Epidermal melanocyte (primary cell): ENCODE measurements around the gene DNAJC22.
A peak's percentile ranks its signal among the peaks of the same experiment; 100 is the strongest.
"Not testable (repeated sequence)": the region's sequence is repeated elsewhere in the genome, so short reads cannot be mapped to it uniquely, and the experiment has no call there.

Source experiments
- DNase-seq: peaks from one replicate; pipeline ENCODE4 v3.0.0; 2011; ENCODE audit warnings: low spot score; ENCODE audit not compliant: insufficient read length

DNAJC22 gene

DNA sequence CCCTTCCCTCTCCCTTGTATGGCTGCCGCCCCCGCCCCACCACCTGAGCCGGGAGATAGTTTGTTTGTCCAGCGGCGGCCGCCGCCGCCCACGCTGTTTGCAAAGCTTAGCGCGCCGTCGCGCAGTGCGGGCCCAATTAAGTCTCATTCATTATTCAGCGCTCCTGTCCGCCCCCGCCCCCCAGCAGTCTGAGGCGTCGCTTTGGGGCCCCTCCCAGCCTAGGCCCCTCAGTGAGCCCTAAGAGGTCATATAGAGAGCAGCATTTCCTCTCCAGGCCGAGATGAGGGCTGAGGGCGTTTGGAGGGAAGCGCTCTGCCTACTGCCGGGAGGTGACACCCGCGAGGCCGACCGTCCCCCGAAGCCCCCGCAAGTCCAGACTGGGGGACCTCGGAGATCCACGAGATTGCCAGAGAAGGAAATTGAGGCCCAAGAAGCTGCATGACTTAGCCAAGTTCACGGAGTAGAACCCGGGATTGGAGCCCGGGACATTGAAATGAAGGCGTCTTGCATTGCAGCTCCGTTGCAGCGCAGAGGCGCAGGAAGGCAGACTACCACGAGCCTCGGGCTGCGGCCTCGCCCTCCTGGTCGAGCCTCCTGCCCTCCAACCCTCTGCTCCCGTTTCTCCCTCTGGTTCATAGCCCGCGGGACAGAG is at the start of gene DNAJC22:
DNAJC22 (plus strand) TSS at position 230 of the 652 bp plus-strand sequence. CDS start 1,985 bp downstream, outside the sequence.
- no peak for DNase-seq

DNA sequence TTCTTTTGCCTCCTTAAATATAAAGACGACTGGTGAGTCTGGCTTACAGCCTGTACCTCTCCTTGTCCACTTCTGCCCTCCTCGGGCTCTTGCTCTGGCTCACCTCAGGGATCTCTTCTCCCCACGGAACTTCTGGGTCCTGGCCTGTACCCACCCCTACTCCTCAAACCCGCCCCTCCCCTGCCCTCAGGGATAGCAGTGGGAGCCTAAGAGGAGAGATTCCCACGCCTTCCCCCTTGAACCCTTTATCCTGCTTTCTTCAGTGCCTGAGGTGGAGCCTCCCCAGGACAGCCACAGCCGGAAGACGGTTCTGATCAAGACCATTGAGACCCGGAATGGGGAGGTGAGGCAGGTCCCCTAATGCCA is 49.0 kb upstream of the DNAJC22 start:
- no peak for DNase-seq

DNA sequence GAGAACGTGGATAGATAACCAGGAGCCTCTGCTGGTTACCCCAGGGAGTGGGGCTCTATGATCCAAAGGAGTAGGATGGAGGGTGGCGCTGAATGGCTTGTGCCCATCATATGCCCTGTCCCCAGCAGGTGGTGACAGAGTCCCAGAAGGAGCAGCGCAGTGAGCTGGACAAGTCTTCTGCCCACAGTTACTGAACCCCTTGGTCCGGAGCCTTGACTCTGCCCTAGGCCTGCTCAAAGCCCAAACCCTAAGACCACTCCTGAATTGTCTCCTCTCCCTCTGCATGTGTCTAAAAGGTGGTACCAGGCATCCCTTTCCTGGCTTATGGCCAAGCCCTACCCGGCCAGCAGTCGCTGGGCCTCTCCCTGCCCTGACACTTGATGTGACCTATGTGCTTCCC is 48.5 kb upstream of the DNAJC22 start:
- DNase-seq = no peak

GRCh38 chr12:49301760-49302159 is 44.9 kb upstream of the DNAJC22 start:
- DNase-seq = no peak

GRCh38 chr12:49304161-49304560 is 42.5 kb upstream of the DNAJC22 start:
- DNase-seq = peak; percentile 68

DNA sequence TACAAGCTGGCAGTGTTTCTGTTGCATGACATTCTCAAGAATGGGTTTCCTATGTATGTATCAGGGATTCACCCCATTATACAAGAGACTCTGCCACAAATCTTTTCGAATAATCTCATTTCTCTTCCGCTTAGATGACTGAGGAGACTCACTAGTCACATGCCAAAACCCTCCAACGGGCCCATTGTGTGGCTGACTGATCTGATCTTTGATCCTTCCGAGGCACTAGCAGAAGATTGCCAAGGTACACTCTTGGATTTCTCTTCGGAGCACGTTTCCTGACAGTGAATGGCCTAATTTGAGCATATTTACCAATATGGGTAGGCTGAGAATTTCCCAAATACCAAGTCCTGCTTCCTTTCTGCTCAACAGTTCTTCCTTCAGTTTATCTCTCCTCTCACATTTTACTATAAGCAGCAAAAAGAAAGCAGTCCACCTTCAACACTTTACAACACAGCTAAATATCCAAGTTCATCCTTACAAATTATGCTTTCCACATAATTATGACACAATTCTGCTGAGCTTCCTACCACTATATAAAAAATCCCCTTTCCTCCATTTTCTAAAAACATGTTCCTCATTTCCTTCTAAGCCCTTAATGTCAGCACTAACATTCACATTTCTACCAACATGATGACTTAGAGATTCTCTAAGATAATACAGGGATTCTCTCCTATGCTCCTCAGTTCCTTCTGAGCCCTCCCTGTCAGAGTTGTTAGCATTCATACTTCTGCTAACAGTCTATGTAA is 40.8 kb upstream of the DNAJC22 start:
- no peak for DNase-seq

GRCh38 chr12:49309386-49309785 is 37.3 kb upstream of the DNAJC22 start:
- no peak for DNase-seq

DNA sequence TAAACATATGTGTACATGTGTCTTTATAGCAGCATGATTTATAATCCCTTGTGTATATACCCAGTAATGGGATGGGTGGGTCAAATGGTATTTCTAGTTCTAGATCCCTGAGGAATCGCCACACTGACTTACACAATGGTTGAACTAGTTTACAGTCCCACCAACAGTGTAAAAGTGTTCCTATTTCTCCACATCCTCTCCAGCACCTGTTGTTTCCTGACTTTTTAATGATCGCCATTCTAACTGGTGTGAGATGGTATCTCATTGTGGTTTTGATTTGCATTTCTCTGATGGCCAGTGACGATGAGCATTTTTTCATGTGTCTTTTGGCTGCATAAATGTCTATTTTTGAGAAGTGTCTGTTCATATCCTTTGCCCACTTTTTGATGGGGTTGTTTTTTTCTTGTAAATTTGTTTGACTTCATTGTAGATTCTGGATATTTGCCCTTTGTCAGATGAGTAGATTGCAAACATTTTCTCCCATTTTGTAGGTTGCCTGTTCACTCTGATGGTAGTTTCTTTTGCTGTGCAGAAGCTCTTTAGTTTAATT is 36.2 kb upstream of the DNAJC22 start:
- DNase-seq = not testable (repeated sequence)

GRCh38 chr12:49314811-49315210 is 31.9 kb upstream of the DNAJC22 start:
- no peak for DNase-seq

GRCh38 chr12:49317118-49317517 is 29.6 kb upstream of the DNAJC22 start:
- DNase-seq = not testable (repeated sequence)

DNA sequence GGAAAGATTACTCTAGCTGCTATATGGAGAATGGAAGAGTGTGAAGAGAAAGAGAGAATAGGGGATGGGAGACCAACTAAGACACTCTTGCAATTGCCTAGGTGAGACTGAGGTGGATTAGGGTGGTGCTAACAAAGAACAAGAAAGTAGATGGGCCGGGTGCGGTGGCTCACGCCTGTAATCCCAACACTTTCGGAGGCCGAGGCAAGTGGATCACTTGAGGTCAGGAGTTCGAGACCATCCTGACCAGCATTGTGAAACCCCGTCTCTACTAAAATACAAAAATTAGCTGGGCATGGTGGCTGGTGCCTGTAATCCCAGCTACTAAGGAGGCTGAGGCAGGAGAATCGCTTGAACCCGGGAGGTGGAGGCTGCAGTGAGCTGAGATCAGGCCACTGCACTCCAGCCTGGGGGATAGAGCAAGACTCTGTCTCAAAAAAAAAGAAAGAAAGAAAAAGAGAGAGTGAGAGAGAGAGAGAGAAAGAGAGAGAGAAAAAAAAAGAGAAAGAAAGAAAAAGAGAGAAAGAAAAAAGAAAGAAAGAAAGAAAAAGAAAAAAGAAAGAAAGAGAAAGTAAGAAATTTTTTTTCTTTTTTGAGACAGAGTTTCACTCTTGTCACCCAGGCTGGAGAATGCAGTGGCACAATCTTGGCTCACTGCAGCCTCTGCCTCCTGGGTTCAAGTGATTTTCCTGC is 26.1 kb upstream of the DNAJC22 start:
- DNase-seq = not testable (repeated sequence)

- no peak for DNase-seq
These were observed 24.4 kb upstream of the DNAJC22 start for GRCh38 chr12:49322367-49322707.

- peak; percentile 99 for DNase-seq
These were observed 23.8 kb upstream of the DNAJC22 start, which contains the start of gene TROAP for GRCh38 chr12:49322708-49323523. TROAP (plus strand) TSS chr12:49323255; CDS start chr12:49323609, 354 bp downstream.

DNA sequence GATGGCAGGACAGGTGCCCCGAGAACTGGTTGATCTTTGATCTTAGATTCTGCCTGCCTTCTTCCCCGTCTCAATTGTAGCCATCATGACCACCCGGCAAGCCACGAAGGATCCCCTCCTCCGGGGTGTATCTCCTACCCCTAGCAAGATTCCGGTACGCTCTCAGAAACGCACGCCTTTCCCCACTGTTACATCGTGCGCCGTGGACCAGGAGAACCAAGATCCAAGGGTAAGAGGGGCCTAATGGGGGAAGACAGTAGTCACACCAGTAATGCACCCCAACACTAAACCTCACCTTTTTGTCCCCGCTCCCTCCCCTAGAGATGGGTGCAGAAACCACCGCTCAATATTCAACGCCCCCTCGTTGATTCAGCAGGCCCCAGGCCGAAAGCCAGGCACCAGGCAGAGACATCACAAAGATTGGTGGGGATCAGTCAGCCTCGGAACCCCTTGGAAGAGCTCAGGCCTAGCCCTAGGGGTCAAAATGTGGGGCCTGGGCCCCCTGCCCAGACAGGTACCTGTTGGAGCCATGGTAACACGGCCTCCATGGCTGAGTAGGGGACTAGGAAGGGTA is 23.1 kb upstream of the DNAJC22 start:
- DNase-seq = no peak

DNA sequence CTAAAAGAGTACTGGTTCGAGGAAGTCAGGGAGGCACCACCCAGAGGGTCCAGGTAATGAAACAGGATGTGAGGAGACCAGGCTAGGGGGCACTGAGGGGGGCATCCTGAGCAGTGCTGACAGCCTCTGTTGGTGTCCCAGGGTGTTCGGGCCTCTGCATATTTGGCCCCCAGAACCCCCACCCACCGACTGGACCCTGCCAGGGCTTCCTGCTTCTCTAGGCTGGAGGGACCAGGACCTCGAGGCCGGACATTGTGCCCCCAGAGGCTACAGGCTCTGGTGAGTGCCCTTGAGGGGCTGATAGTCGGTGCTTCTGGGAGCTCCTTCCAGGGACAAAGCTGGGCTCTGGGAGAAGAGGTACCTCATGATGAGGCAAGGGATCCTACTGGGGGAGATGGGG is 21.1 kb upstream of the DNAJC22 start:
- no peak for DNase-seq

- DNase-seq = no peak
These were observed 19.3 kb upstream of the DNAJC22 start for GRCh38 chr12:49327368-49327767.

GRCh38 chr12:49327887-49328286 is 18.8 kb upstream of the DNAJC22 start:
- no peak for DNase-seq

DNA sequence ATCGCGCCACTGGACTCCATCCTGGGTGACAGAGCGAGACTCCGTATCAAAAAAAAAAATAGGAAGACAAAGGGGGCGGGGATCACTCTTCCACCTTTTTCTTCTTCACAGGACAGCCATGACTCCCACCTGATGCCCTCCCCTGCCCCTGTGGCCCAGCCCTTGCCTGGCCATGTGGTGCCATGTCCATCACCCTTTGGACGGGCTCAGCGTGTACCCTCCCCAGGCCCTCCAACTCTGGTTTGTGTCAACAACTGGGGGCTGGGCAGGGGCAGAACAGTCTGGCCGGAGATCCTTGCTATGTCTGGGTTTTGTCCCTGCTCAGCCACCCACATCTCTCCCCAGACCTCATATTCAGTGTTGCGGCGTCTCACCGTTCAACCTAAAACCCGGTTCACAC is 17.9 kb upstream of the DNAJC22 start:
- DNase-seq = no peak

DNA sequence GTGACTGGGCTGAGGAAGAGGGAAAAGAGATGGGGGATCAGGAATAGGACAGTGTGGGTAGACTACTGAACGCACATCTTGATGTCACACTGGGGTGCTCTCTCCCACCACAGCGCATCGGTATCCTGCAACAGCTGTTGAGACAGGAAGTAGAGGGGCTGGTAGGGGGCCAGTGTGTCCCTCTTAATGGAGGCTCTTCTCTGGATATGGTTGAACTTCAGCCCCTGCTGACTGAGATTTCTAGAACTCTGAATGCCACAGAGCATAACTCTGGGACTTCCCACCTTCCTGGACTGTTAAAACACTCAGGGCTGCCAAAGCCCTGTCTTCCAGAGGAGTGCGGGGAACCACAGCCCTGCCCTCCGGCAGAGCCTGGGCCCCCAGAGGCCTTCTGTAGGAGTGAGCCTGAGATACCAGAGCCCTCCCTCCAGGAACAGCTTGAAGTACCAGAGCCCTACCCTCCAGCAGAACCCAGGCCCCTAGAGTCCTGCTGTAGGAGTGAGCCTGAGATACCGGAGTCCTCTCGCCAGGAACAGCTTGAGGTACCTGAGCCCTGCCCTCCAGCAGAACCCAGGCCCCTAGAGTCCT is 16.6 kb upstream of the DNAJC22 start:
- no peak for DNase-seq

DNA sequence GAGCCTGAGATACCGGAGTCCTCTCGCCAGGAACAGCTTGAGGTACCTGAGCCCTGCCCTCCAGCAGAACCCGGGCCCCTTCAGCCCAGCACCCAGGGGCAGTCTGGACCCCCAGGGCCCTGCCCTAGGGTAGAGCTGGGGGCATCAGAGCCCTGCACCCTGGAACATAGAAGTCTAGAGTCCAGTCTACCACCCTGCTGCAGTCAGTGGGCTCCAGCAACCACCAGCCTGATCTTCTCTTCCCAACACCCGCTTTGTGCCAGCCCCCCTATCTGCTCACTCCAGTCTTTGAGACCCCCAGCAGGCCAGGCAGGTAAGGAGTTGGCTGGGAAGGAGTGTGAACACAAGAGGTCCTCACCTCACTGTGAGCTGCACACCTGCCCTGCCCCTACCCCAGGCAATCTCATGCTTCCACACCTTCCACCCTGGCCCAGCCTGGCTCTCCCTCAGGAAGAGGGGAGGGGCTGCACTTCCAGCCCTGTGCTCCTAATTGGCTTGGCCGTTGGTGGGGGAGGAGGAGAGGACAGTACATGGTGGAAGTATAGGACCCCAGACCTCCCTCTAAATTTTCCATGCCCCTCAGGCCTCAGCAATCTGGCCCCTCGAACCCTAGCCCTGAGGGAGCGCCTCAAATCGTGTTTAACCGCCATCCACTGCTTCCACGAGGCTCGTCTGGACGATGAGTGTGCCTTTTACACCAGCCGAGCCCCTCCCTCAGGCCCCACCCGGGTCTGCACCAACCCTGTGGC is 15.9 kb upstream of the DNAJC22 start:
- DNase-seq = no peak
